ENCODE measurements around the gene ERC1.
A peak's percentile ranks its signal among the peaks of the same experiment; 100 is the strongest.

ERC1 gene

GRCh38 chr12:1267243-1267642 lies 276.2 kb downstream of the ERC1 start:
- Histone ChIP-seq H3K9me3 (ENCODE audit: severe bottlenecking) (no peaks in the 10 kb centered on the region), H3K27ac (ENCODE audit: poor library complexity, severe bottlenecking) (no peak overlapping the region), H3K4me3 (ENCODE audit: severe bottlenecking) (no peak overlapping the region), H3K27me3 (ENCODE audit: insufficient read depth, poor library complexity, severe bottlenecking) (no peaks in the 10 kb centered on the region), H3K36me3 (ENCODE audit: low read depth) (peaks cover 20% of the 10 kb centered on the region), H3K4me1 (ENCODE audit: insufficient read depth, poor library complexity, severe bottlenecking) (no peaks in the 10 kb centered on the region)
- DNase-seq (ENCODE audit: low spot score) (no peak), ATAC-seq (ENCODE audit: low read depth) (no peak)
- no peak for TF ChIP-seq CTCF (IDR thresholded peaks at IDR 0.05; ENCODE audit: poor library complexity, severe bottlenecking)

GRCh38 chr12:1272142-1272541 lies 281.1 kb downstream of the ERC1 start:
- Histone ChIP-seq H3K27me3 (ENCODE audit: insufficient read depth, poor library complexity, severe bottlenecking) (no peaks in the 10 kb centered on the region), H3K4me1 (ENCODE audit: insufficient read depth, poor library complexity, severe bottlenecking) (no peaks in the 10 kb centered on the region), H3K27ac (ENCODE audit: poor library complexity, severe bottlenecking) (no peak overlapping the region), H3K4me3 (ENCODE audit: severe bottlenecking) (no peak overlapping the region), H3K36me3 (ENCODE audit: low read depth) (peaks cover 11% of the 10 kb centered on the region), H3K9me3 (ENCODE audit: severe bottlenecking) (no peaks in the 10 kb centered on the region)
- ATAC-seq (ENCODE audit: low read depth) (no peak; the same call in 2 of the 3 replicates), DNase-seq (ENCODE audit: low spot score) (no peak)
- no peak for TF ChIP-seq CTCF (IDR thresholded peaks at IDR 0.05; ENCODE audit: poor library complexity, severe bottlenecking)

- H3K27me3 ChIP-seq (ENCODE audit: insufficient read depth, poor library complexity, severe bottlenecking): no peaks in the 10 kb centered on the region
- H3K36me3 ChIP-seq (ENCODE audit: low read depth): peaks cover 4% of the 10 kb centered on the region; the same call in 1 of the 2 replicates
- ATAC-seq (ENCODE audit: low read depth): no peak
- TF ChIP-seq CTCF (IDR thresholded peaks at IDR 0.05; ENCODE audit: poor library complexity, severe bottlenecking): no peak
- no peak for DNase-seq (ENCODE audit: low spot score)
- H3K9me3 ChIP-seq (ENCODE audit: severe bottlenecking): no peaks in the 10 kb centered on the region
- no peak overlapping the region for H3K4me3 ChIP-seq (ENCODE audit: severe bottlenecking)
- no peaks in the 10 kb centered on the region for H3K4me1 ChIP-seq (ENCODE audit: insufficient read depth, poor library complexity, severe bottlenecking)
- H3K27ac ChIP-seq (ENCODE audit: poor library complexity, severe bottlenecking): no peak overlapping the region
Measured at GRCh38 chr12:1273051-1273450, 282.0 kb downstream of the ERC1 start.

- no peak for TF ChIP-seq CTCF (IDR thresholded peaks at IDR 0.05; ENCODE audit: poor library complexity, severe bottlenecking)
- H3K36me3 ChIP-seq (ENCODE audit: low read depth): peaks cover 4% of the 10 kb centered on the region; the same call in 1 of the 2 replicates
- H3K4me1 ChIP-seq (ENCODE audit: insufficient read depth, poor library complexity, severe bottlenecking): no peaks in the 10 kb centered on the region
- DNase-seq (ENCODE audit: low spot score) (no peak), ATAC-seq (ENCODE audit: low read depth) (no peak)
- H3K9me3 ChIP-seq (ENCODE audit: severe bottlenecking): no peaks in the 10 kb centered on the region
- no peaks in the 10 kb centered on the region for H3K27me3 ChIP-seq (ENCODE audit: insufficient read depth, poor library complexity, severe bottlenecking)
- no peak overlapping the region for H3K4me3 ChIP-seq (ENCODE audit: severe bottlenecking)
- H3K27ac ChIP-seq (ENCODE audit: poor library complexity, severe bottlenecking): no peak overlapping the region
Measured at GRCh38 chr12:1277905-1278304, 286.9 kb downstream of the ERC1 start.

- DNase-seq (ENCODE audit: low spot score): no peak
Measured at GRCh38 chr12:1279050-1279449, 288.0 kb downstream of the ERC1 start.

More at GRCh38 chr12:1279050-1279449, 288.0 kb downstream of the ERC1 start:
- Histone ChIP-seq H3K27me3 (ENCODE audit: insufficient read depth, poor library complexity, severe bottlenecking) (no peaks in the 10 kb centered on the region), H3K4me3 (ENCODE audit: severe bottlenecking) (no peak overlapping the region), H3K36me3 (ENCODE audit: low read depth) (no peaks in the 10 kb centered on the region; the same call in 1 of the 2 replicates), H3K27ac (ENCODE audit: poor library complexity, severe bottlenecking) (no peak overlapping the region), H3K9me3 (ENCODE audit: severe bottlenecking) (no peaks in the 10 kb centered on the region), H3K4me1 (ENCODE audit: insufficient read depth, poor library complexity, severe bottlenecking) (no peaks in the 10 kb centered on the region)
- peak; percentile 59 for TF ChIP-seq CTCF (IDR thresholded peaks at IDR 0.05; ENCODE audit: poor library complexity, severe bottlenecking)
- ATAC-seq (ENCODE audit: low read depth): no peak

Measured in RWPE2 (cell line).